ENCODE measurements around the gene CALB2. TPM values are rescaled to one million over a fixed set of nuclear protein-coding genes. Genes with fewer than 3 reads are reported as not detected.

CALB2 gene
- polyA plus RNA-seq, 1 donor from 2014 or later = 1.1 TPM

- Histone ChIP-seq H3K9ac (ENCODE audit: low read length) (no peak overlapping the region), H2AFZ (ENCODE audit: low read depth, low read length) (no peak overlapping the region), H3K36me3 (ENCODE audit: insufficient read depth, low read length) (no peaks in the 10 kb centered on the region), H3K4me3 (ENCODE audit: low read length) (no peak overlapping the region), H3K79me2 (replicated peaks; ENCODE audit: insufficient read depth, low read length) (no peaks in the 10 kb centered on the region), H3K9me2 (ENCODE audit: insufficient read depth, low read length) (no peaks in the 10 kb centered on the region), H3K27me3 (ENCODE audit: insufficient read depth, low read depth, low read length) (no peaks in the 10 kb centered on the region), H3K4me2 (ENCODE audit: low read length) (no peak overlapping the region), H3K9me3 (ENCODE audit: low read length) (no peaks in the 10 kb centered on the region), H4K20me1 (ENCODE audit: insufficient read depth) (no peaks in the 10 kb centered on the region), H3K27ac (ENCODE audit: low read length) (no peak overlapping the region), H3F3A (ENCODE audit: insufficient read depth, low read length, poor library complexity, severe bottlenecking) (no peaks in the 10 kb centered on the region)
- TF ChIP-seq REST (IDR thresholded peaks at IDR 0.05; ENCODE audit: borderline replicate concordance) (no peak), SMC3 (conservative IDR thresholded peaks at IDR 0.05; ENCODE audit: poor library complexity) (no peak), POLR2AphosphoS5 (IDR thresholded peaks at IDR 0.05) (no peak), MXI1 (conservative IDR thresholded peaks at IDR 0.05; ENCODE audit: poor library complexity, severe bottlenecking) (no peak), EZH2 (IDR thresholded peaks at IDR 0.05; ENCODE audit: borderline replicate concordance, insufficient read depth, low read length, poor library complexity, severe bottlenecking) (no peak), TAF1 (IDR thresholded peaks at IDR 0.05; ENCODE audit: low read depth) (no peak), RAD21 (conservative IDR thresholded peaks at IDR 0.05) (no peak), EP300 (conservative IDR thresholded peaks at IDR 0.05; ENCODE audit: poor library complexity, severe bottlenecking) (no peak)
- TF ChIP-seq, protein P1, sequence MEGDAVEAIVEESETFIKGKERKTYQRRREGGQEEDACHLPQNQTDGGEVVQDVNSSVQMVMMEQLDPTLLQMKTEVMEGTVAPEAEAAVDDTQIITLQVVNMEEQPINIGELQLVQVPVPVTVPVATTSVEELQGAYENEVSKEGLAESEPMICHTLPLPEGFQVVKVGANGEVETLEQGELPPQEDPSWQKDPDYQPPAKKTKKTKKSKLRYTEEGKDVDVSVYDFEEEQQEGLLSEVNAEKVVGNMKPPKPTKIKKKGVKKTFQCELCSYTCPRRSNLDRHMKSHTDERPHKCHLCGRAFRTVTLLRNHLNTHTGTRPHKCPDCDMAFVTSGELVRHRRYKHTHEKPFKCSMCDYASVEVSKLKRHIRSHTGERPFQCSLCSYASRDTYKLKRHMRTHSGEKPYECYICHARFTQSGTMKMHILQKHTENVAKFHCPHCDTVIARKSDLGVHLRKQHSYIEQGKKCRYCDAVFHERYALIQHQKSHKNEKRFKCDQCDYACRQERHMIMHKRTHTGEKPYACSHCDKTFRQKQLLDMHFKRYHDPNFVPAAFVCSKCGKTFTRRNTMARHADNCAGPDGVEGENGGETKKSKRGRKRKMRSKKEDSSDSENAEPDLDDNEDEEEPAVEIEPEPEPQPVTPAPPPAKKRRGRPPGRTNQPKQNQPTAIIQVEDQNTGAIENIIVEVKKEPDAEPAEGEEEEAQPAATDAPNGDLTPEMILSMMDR (IDR thresholded peaks at IDR 0.05; ENCODE audit: poor library complexity, severe bottlenecking) = no peak
Measured at GRCh38 chr16:71373073-71373472, 14.6 kb downstream of the CALB2 start.

- Histone ChIP-seq H3K36me3 (ENCODE audit: insufficient read depth, low read length) (no peaks in the 10 kb centered on the region), H3K9me3 (ENCODE audit: low read length) (no peaks in the 10 kb centered on the region), H3K4me3 (ENCODE audit: low read length) (no peak overlapping the region), H4K20me1 (ENCODE audit: insufficient read depth) (no peaks in the 10 kb centered on the region), H3K4me2 (ENCODE audit: low read length) (no peak overlapping the region), H3K27me3 (ENCODE audit: insufficient read depth, low read depth, low read length) (no peaks in the 10 kb centered on the region), H3K79me2 (replicated peaks; ENCODE audit: insufficient read depth, low read length) (no peaks in the 10 kb centered on the region), H3K27ac (ENCODE audit: low read length) (no peak overlapping the region), H3K9me2 (ENCODE audit: insufficient read depth, low read length) (no peaks in the 10 kb centered on the region), H3F3A (ENCODE audit: insufficient read depth, low read length, poor library complexity, severe bottlenecking) (no peaks in the 10 kb centered on the region), H2AFZ (ENCODE audit: low read depth, low read length) (no peak overlapping the region), H3K9ac (ENCODE audit: low read length) (no peak overlapping the region)
- TF ChIP-seq EZH2 (IDR thresholded peaks at IDR 0.05; ENCODE audit: borderline replicate concordance, insufficient read depth, low read length, poor library complexity, severe bottlenecking) (no peak), MXI1 (conservative IDR thresholded peaks at IDR 0.05; ENCODE audit: poor library complexity, severe bottlenecking) (no peak), TAF1 (IDR thresholded peaks at IDR 0.05; ENCODE audit: low read depth) (no peak), EP300 (conservative IDR thresholded peaks at IDR 0.05; ENCODE audit: poor library complexity, severe bottlenecking) (no peak), REST (IDR thresholded peaks at IDR 0.05; ENCODE audit: borderline replicate concordance) (no peak), SMC3 (conservative IDR thresholded peaks at IDR 0.05; ENCODE audit: poor library complexity) (no peak), POLR2AphosphoS5 (IDR thresholded peaks at IDR 0.05) (no peak)
- TF ChIP-seq, protein P1 (IDR thresholded peaks at IDR 0.05; ENCODE audit: poor library complexity, severe bottlenecking) = no peak
Measured at GRCh38 chr16:71376465-71377157, 18.1 kb downstream of the CALB2 start.

Measured in neural cell (in vitro differentiated cells).